Measurements from ENCODE around the gene BEX2. TPM values are rescaled to one million over a fixed set of nuclear protein-coding genes. Genes with fewer than 3 reads are reported as not detected.

Gene BEX2
- total and polyA plus RNA-seq, 9 of the 15 experiments (the other 6 are each of a cell fraction or from before 2014, with no cell fraction given) = 5.4 to 18.0 (median 8.3) TPM

GRCh38 chrX:103275947-103276567, 34.7 kb downstream of the BEX2 start:
- no peak overlapping the region for H3K4me3 ChIP-seq
- H4K20me1 ChIP-seq (replicated peaks; ENCODE audit: control insufficient read depth, insufficient read depth, low read length) = no peaks in the 10 kb centered on the region
- no peak for DNase-seq (ENCODE audit: extremely low read depth in 1 of 4, low spot score in 3 of 4)
- H3K36me3 ChIP-seq (ENCODE audit: control insufficient read depth, insufficient read depth, low read length) = no peaks in the 10 kb centered on the region
- H3K4me2 ChIP-seq (ENCODE audit: insufficient read depth, low read length) = no peak overlapping the region
- H3K79me2 ChIP-seq (ENCODE audit: control insufficient read depth, insufficient read depth, low read length) = no peaks in the 10 kb centered on the region
- no TSS peak for BruUV-seq (replicated peaks)
- POLR2A ChIA-PET = no interaction called here
- no peak for FAIRE-seq
- CTCF ChIA-PET (ENCODE audit: low intra/inter-chr PET ratio) = no interaction called here
- H3K4me1 ChIP-seq (replicated peaks in 1 of 2; ENCODE audit: control insufficient read depth in 2 of 2, insufficient read depth in 2 of 2, low read length in 2 of 2) = no peaks in the 10 kb centered on the region; a peak in 1 of 5 replicates
- no peak for ATAC-seq
- 10% methylated on average over 8 of the region's 23 CpGs for WGBS (ENCODE audit: insufficient coverage, low coverage, missing lambda C conversion rate)
- TF ChIP-seq ZNF586 (CRISPR knock-in tag; conservative IDR thresholded peaks at IDR 0.05) = no peak
- TF ChIP-seq MLX (CRISPR knock-in tag; conservative IDR thresholded peaks at IDR 0.05) = no peak
- TF ChIP-seq, protein P1, sequence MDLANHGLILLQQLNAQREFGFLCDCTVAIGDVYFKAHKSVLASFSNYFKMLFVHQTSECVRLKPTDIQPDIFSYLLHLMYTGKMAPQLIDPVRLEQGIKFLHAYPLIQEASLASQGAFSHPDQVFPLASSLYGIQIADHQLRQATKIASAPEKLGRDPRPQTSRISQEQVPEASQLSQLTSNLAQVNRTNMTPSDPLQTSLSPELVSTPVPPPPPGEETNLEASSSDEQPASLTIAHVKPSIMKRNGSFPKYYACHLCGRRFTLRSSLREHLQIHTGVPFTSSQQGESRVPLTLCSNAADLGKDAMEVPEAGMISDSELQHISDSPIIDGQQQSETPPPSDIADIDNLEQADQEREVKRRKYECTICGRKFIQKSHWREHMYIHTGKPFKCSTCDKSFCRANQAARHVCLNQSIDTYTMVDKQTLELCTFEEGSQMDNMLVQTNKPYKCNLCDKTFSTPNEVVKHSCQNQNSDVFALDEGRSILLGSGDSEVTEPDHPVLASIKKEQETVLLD (IDR thresholded peaks at IDR 0.05) = no peak
- no peak for TF ChIP-seq NONO (IDR thresholded peaks at IDR 0.05; ENCODE audit: low read depth in 2 of 2, low read length in 1 of 2)
- H3K9me1 ChIP-seq (ENCODE audit: control insufficient read depth, insufficient read depth, low read length) = no peaks in the 10 kb centered on the region
- in situ Hi-C loops (cut with MboI) = no loop called here
- no peaks in the 10 kb centered on the region for H3K9me3 ChIP-seq (replicated peaks; ENCODE audit: control insufficient read depth, insufficient read depth, low read depth, low read length)
- intact Hi-C loops (cut with micrococcal nuclease) = no loop called here
- H3K27me3 ChIP-seq (ENCODE audit: control insufficient read depth in 2 of 2, insufficient read depth in 2 of 2, low read length in 2 of 2) = peaks cover 4 to 16% of the 10 kb centered on the region in 2 experiments; a peak in 3 of 5 replicates
- H2AFZ ChIP-seq (ENCODE audit: low read depth, low read length) = no peak overlapping the region
- no peak overlapping the region for H3K27ac ChIP-seq (ENCODE audit: extremely low read depth, low read depth, low read length)
- no peak overlapping the region for H3K9ac ChIP-seq (ENCODE audit: insufficient read depth in 1 of 2, low read depth in 2 of 2, low read length in 2 of 2)
